Endothelial cell of umbilical vein (primary cell): Measurements from ENCODE around the gene DGKB. TPM values are rescaled to one million over a fixed set of nuclear protein-coding genes. Genes with fewer than 3 reads are reported as not detected.

Experiments
- BruUV-seq: library from RNA; stranded (reverse); fragments of 400-500 nt; replicated peaks from 2 replicates; lab custom pipeline; 2021; lab: Mats Ljungman, UMichigan
- CTCF ChIA-PET: fragments of 300-600, 350-600 bp; sonication (Branson Sonifier 250); formaldehyde crosslinking; loops from one replicate; lab custom pipeline; 2021; ENCODE audit warnings: antibody characterized with exemption, inconsistent platforms; lab: Charles Lee
- POLR2A ChIA-PET: fragments of 300-600, 350-600 bp; sonication (Branson Sonifier 250); formaldehyde crosslinking; loops from one replicate; lab custom pipeline; 2021; ENCODE audit warnings: antibody characterized with exemption, inconsistent platforms; lab: Charles Lee
- DNase-seq: peaks from one replicate; pipeline ENCODE4 v3.0.0-alpha.2; 2011; ENCODE audit warnings: low read depth, low spot score
- FAIRE-seq: peaks from 2 replicates; lab custom pipeline; 2011; peaks lifted over from hg19 to GRCh38; lab: Jason Lieb, UNC
- H2AFZ ChIP-seq: 2 replicates; pipeline ENCODE4 v1.6.0; 2012; ENCODE audit warnings: low read depth, low read length, control low read depth, inconsistent platforms
- H3K27ac ChIP-seq: 2 replicates; pipeline ENCODE4 v1.5.1; 2011; ENCODE audit warnings: low read depth, mild to moderate bottlenecking, control low read depth, low read length, moderate library complexity; ENCODE audit not compliant: insufficient read depth
- H3K27me3 ChIP-seq, 2 experiments: 2 replicates each; pipeline versions ENCODE4 v1.6.0 to v1.6.1; 2011; ENCODE audit warnings: low read length in 2 of 2, mixed read lengths in 1 of 2; ENCODE audit not compliant: control insufficient read depth in 2 of 2, insufficient read depth in 2 of 2
- H3K36me3 ChIP-seq, 2 experiments: 2 replicates in 1 of 2; 3 replicates in 1 of 2; pipeline ENCODE4 v1.5.1; 2011; ENCODE audit warnings: low read length in 2 of 2, mild to moderate bottlenecking in 1 of 2, moderate library complexity in 1 of 2; ENCODE audit not compliant: control insufficient read depth in 2 of 2, insufficient read depth in 2 of 2; ENCODE audit errors: extremely low read depth in 1 of 2
- H3K4me1 ChIP-seq: 3 replicates; pipeline ENCODE4 v1.5.1; 2011; ENCODE audit warnings: mild to moderate bottlenecking, low read length; ENCODE audit not compliant: control insufficient read depth, insufficient read depth; ENCODE audit errors: extremely low read depth
- H3K4me2 ChIP-seq: 2 replicates; pipeline ENCODE4 v1.6.1; 2011; ENCODE audit warnings: low read length, control low read depth, mixed read lengths; ENCODE audit not compliant: insufficient read depth
- H3K4me3 ChIP-seq, 3 experiments: fragments of 200-600 bp in 1 of 3; sonication (generic), shearing (Covaris generic) in 1 of 3; replicated peaks in 1 of 3; 2 replicates each; pipeline ENCODE4 v1.5.1; 2011 to 2016; ENCODE audit warnings: control low read depth in 3 of 3, low read length in 3 of 3, mild to moderate bottlenecking in 2 of 3, inconsistent platforms in 1 of 3, low read depth in 1 of 3, moderate library complexity in 1 of 3; ENCODE audit not compliant: insufficient read depth in 1 of 3
- H3K79me2 ChIP-seq: 2 replicates; pipeline ENCODE4 v1.6.0; 2012; ENCODE audit warnings: low read length, inconsistent platforms; ENCODE audit not compliant: control insufficient read depth, insufficient read depth
- H3K9ac ChIP-seq: replicated peaks from 2 replicates; pipeline ENCODE3; 2011; ENCODE audit warnings: low read length, control low read depth; ENCODE audit not compliant: insufficient read depth; ENCODE audit errors: extremely low read depth
- H3K9me1 ChIP-seq: replicated peaks from 3 replicates; pipeline ENCODE4 v1.6.0; 2011; ENCODE audit warnings: mild to moderate bottlenecking, low read length; ENCODE audit not compliant: control insufficient read depth, insufficient read depth; ENCODE audit errors: extremely low read depth
- H3K9me3 ChIP-seq: replicated peaks from 2 replicates; pipeline ENCODE4 v1.5.1; 2012; ENCODE audit warnings: low read length, inconsistent platforms; ENCODE audit not compliant: control insufficient read depth, insufficient read depth
- H4K20me1 ChIP-seq: replicated peaks from 2 replicates; pipeline ENCODE3; 2011; ENCODE audit warnings: mild to moderate bottlenecking, low read length; ENCODE audit not compliant: control insufficient read depth, insufficient read depth; ENCODE audit errors: extremely low read depth
- EZH2 ChIP-seq: IDR thresholded peaks from 2 replicates; pipeline ENCODE4 v1.6.1; 2012; ENCODE audit warnings: borderline replicate concordance, low read depth, mild to moderate bottlenecking, moderate library complexity, low read length, inconsistent platforms; ENCODE audit not compliant: severe bottlenecking
- FOS ChIP-seq: IDR thresholded peaks from 2 replicates; pipeline ENCODE4 v1.6.1; 2011; ENCODE audit warnings: mild to moderate bottlenecking, low read length, moderate library complexity, borderline replicate concordance; ENCODE audit not compliant: insufficient read depth
- GATA2 ChIP-seq: IDR thresholded peaks from 2 replicates; pipeline ENCODE4 v1.7.0; 2011; ENCODE audit warnings: low read depth, mild to moderate bottlenecking, moderate library complexity, mixed read lengths, low read length; ENCODE audit not compliant: insufficient read length, insufficient read depth
- JUN ChIP-seq: IDR thresholded peaks from 2 replicates; pipeline ENCODE4 v1.6.1; 2011; ENCODE audit warnings: borderline replicate concordance, low read depth; ENCODE audit not compliant: insufficient read length, insufficient read depth
- MAX ChIP-seq: IDR thresholded peaks from 2 replicates; pipeline ENCODE4 v1.6.1; 2011; ENCODE audit not compliant: insufficient read depth, insufficient read length
- MYC ChIP-seq: IDR thresholded peaks from one replicate; pipeline ENCODE4 v1.6.1; 2011; ENCODE audit warnings: mild to moderate bottlenecking, low read depth, low read length
- POLR2A ChIP-seq: IDR thresholded peaks from 2 replicates; pipeline ENCODE4 v1.6.1; 2012; ENCODE audit warnings: low read depth, mild to moderate bottlenecking, control low read depth, low read length
- POLR2AphosphoS5 ChIP-seq: IDR thresholded peaks from 2 replicates; pipeline ENCODE4 v1.6.1; 2012; ENCODE audit warnings: low read depth, mild to moderate bottlenecking, control low read depth, low read length, moderate library complexity; ENCODE audit not compliant: insufficient read depth
- dilution Hi-C: fragments of 300-500 bp; cut with MboI; formaldehyde crosslinking; loops from one replicate; pipeline ENCODE4 v1.15.0; 2019; ENCODE audit warnings: low sequenced_read_pairs; ENCODE audit not compliant: extremely low pct_ligation_motif_present
- intact Hi-C: fragments of 100-400 bp; cut with micrococcal nuclease; formaldehyde crosslinking; loops from one replicate; pipeline ENCODE4 v1.10.0; 2022
- polyA plus RNA-seq, 4 experiments: library from polyadenylated mRNA; depleted of rRNA in 3 of 4; stranded (reverse) in 3 of 4; unstranded in 1 of 4; fragments of >200 nt; gene quantifications; 2 replicates each; pipeline versions ENCODE4 v1.2.1 to v1.2.3, GENCODE V29; 2011 to 2012; ENCODE audit warnings: missing spikeins in 1 of 4
- total RNA-seq: library from RNA; stranded (reverse); gene quantifications from 2 replicates; pipeline ENCODE4 v1.2.3, GENCODE V29; 2021
- TF ChIP-seq, protein P1 (sequence below), 2 donors: IDR thresholded peaks; 1 replicate in 1 of 2; 2 replicates in 1 of 2; pipeline ENCODE4 v1.5.1; 2011; ENCODE audit warnings: low read length in 2 of 2, mild to moderate bottlenecking in 2 of 2, moderate library complexity in 2 of 2, control low read depth in 1 of 2, inconsistent platforms in 1 of 2, low read depth in 1 of 2; ENCODE audit not compliant: insufficient read depth in 1 of 2; ENCODE audit errors: extremely low read depth in 1 of 2

Gene DGKB
- total and polyA plus RNA-seq, 2 donors (not counting 3 experiments of a cell fraction or from before 2014, with no cell fraction given), result not detected

GRCh38 chr7:14770614-14771013, 131.9 kb downstream of the DGKB start:
- dilution Hi-C loops (no loop called here), intact Hi-C loops (no loop called here)
- FAIRE-seq, result no peak
- Histone ChIP-seq H3K36me3 (no peaks in the 10 kb centered on the region), H4K20me1 (no peaks in the 10 kb centered on the region), H3K4me3 (no peak overlapping the region), H3K9ac (no peak overlapping the region), H3K79me2 (no peaks in the 10 kb centered on the region), H3K9me1 (peaks cover 2% of the 10 kb centered on the region), H3K27me3 (no peaks in the 10 kb centered on the region), H3K4me2 (no peak overlapping the region), H2AFZ (no peak overlapping the region), H3K9me3 (no peaks in the 10 kb centered on the region), H3K27ac (no peak overlapping the region), H3K4me1 (peaks cover 2% of the 10 kb centered on the region)
- TF ChIP-seq, protein P1, sequence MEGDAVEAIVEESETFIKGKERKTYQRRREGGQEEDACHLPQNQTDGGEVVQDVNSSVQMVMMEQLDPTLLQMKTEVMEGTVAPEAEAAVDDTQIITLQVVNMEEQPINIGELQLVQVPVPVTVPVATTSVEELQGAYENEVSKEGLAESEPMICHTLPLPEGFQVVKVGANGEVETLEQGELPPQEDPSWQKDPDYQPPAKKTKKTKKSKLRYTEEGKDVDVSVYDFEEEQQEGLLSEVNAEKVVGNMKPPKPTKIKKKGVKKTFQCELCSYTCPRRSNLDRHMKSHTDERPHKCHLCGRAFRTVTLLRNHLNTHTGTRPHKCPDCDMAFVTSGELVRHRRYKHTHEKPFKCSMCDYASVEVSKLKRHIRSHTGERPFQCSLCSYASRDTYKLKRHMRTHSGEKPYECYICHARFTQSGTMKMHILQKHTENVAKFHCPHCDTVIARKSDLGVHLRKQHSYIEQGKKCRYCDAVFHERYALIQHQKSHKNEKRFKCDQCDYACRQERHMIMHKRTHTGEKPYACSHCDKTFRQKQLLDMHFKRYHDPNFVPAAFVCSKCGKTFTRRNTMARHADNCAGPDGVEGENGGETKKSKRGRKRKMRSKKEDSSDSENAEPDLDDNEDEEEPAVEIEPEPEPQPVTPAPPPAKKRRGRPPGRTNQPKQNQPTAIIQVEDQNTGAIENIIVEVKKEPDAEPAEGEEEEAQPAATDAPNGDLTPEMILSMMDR (IDR thresholded peaks at IDR 0.05; ENCODE audit: extremely low read depth in 1 of 2, insufficient read depth in 1 of 2, low read depth in 1 of 2, low read length in 2 of 2), result no peak
- no peak for TF ChIP-seq GATA2
- no peak for TF ChIP-seq MYC
- TF ChIP-seq MAX, result no peak
- TF ChIP-seq EZH2, result no peak
- no peak for TF ChIP-seq POLR2A
- TF ChIP-seq POLR2AphosphoS5, result no peak
- TF ChIP-seq FOS, result no peak
- TF ChIP-seq JUN, result no peak
- POLR2A ChIA-PET, result no interaction called here
- no peak for DNase-seq
- CTCF ChIA-PET, result no interaction called here
- no TSS peak for BruUV-seq
